ENCODE measurements around the gene TRMT10C.

Gene TRMT10C

DNA sequence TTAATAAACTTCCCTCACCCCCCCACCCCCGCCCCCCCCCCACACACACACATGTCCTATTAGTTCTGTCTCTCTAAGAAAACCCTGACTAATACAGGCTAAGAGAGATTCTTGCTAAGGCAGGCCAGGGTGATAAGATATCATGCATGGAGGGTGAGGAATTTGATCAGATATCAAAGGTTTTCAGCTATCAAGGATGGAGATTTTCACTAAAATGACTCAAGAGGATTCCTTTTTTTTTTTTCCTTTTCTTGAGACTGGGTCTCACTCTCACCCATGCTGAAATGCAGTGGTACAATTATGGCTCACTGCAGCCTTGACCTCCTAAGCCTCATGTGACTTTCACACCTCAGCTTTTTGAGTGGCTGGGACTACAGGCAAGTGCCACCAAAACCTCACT is 33.8 kb upstream of the TRMT10C start:
- H3K27ac ChIP-seq (replicated peaks; ENCODE audit: low read length) = no peak overlapping the region
- no peak overlapping the region for H2BK12ac ChIP-seq (ENCODE audit: low read length)
- H2BK120ac ChIP-seq (ENCODE audit: low read depth, low read length) = no peak overlapping the region
- H3K79me1 ChIP-seq (ENCODE audit: low read depth, low read length) = no peaks in the 10 kb centered on the region
- H3K14ac ChIP-seq (ENCODE audit: low read length) = no peak overlapping the region
- H3K23ac ChIP-seq (ENCODE audit: low read depth, low read length, poor library complexity) = no peak overlapping the region
- H3K18ac ChIP-seq (ENCODE audit: low read length) = no peak overlapping the region
- no CpG with 5 or more reads among the region's 1 CpG for WGBS, 2 donors (ENCODE audit: extremely low coverage in 2 of 2, insufficient read length in 2 of 2, insufficient replicate concordance in 1 of 2)
- no peak overlapping the region for H4K8ac ChIP-seq (ENCODE audit: low read depth, low read length)
- H3K27me3 ChIP-seq (ENCODE audit: control insufficient read depth in 3 of 3, insufficient read depth in 3 of 3, low read depth in 1 of 3, low read length in 3 of 3) = no peaks in the 10 kb centered on the region
- no peak overlapping the region for H2BK5ac ChIP-seq (ENCODE audit: low read length)
- H3K4me3 ChIP-seq (ENCODE audit: low read length in 2 of 2) = no peak overlapping the region
- H3K36me3 ChIP-seq (replicated peaks in 1 of 2; ENCODE audit: control insufficient read depth in 2 of 2, insufficient read depth in 2 of 2, low read length in 2 of 2) = no peaks in the 10 kb centered on the region
- H3K4ac ChIP-seq (ENCODE audit: low read length) = no peak overlapping the region
- H2AFZ ChIP-seq (ENCODE audit: low read length) = no peak overlapping the region
- no peak overlapping the region for H4K91ac ChIP-seq (ENCODE audit: low read depth, low read length, poor library complexity)
- H2AK5ac ChIP-seq (ENCODE audit: low read depth, low read length) = no peak overlapping the region
- no peaks in the 10 kb centered on the region for H3K4me1 ChIP-seq (ENCODE audit: control insufficient read depth in 2 of 2, insufficient read depth in 1 of 2, low read depth in 1 of 2, low read length in 2 of 2)
- no peak overlapping the region for H3K9ac ChIP-seq (ENCODE audit: low read depth, low read length, poor library complexity)
- H3K9me3 ChIP-seq (replicated peaks in 1 of 2; ENCODE audit: control insufficient read depth in 2 of 2, insufficient read depth in 1 of 2, low read depth in 1 of 2, low read length in 2 of 2) = no peaks in the 10 kb centered on the region
- H2BK15ac ChIP-seq (ENCODE audit: low read length) = no peak overlapping the region
- no peak overlapping the region for H3K4me2 ChIP-seq (ENCODE audit: insufficient read depth, low read length, poor library complexity, severe bottlenecking)
- no peak for DNase-seq (ENCODE audit: low spot score)

DNA sequence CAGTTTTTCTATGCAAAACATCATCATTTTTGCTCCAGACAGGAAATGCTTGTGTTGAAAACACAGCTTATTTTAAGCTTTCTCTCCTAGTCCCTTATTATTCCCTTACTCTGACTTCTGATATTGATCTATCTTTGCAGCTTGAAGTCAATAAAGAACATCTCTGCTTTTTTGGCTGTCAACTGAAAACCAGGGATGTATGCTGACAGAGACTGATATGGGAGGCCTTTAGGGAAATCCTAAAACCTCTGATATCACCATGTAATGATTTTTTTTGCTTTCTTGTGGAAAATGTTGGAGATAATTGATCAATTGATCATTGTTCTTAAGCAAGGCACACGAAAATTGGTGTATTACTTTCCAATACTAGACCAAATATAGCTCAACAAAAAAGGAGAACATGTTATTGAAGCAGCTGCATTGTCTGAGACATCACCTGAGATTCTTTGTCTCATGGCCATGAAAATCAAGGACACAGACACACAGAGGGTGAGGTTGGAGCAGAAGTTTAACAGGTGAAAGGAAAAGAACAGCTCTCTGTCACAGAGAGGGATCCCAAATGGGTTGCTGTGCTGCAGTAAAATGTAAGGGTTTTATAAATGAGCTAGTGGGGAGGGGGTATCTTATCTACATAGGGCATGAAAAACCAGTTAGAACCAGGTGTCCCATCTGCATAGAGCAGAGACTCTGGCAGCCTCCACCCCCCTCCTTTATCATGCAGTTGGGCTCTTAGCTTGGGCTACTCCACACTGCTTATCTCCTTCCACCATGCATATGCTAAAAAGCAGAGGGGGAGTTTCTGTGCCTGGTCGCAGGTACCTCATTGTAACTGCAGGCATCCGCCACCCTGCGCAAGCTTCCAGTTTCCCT is 31.6 kb upstream of the TRMT10C start:
- H3K4me3 ChIP-seq (ENCODE audit: low read length in 2 of 2) = no peak overlapping the region
- H2AFZ ChIP-seq (ENCODE audit: low read length) = no peak overlapping the region
- H3K27me3 ChIP-seq (ENCODE audit: control insufficient read depth in 3 of 3, insufficient read depth in 3 of 3, low read depth in 1 of 3, low read length in 3 of 3) = no peaks in the 10 kb centered on the region
- H2BK120ac ChIP-seq (ENCODE audit: low read depth, low read length) = no peak overlapping the region
- no peak overlapping the region for H2BK5ac ChIP-seq (ENCODE audit: low read length)
- H3K4me2 ChIP-seq (ENCODE audit: insufficient read depth, low read length, poor library complexity, severe bottlenecking) = no peak overlapping the region
- WGBS, 2 donors (ENCODE audit: extremely low coverage in 2 of 2, insufficient read length in 2 of 2, insufficient replicate concordance in 1 of 2) = no CpG with 5 or more reads among the region's 4 CpGs
- H2BK15ac ChIP-seq (ENCODE audit: low read length) = no peak overlapping the region
- H3K4me1 ChIP-seq (ENCODE audit: control insufficient read depth in 2 of 2, insufficient read depth in 1 of 2, low read depth in 1 of 2, low read length in 2 of 2) = no peaks in the 10 kb centered on the region
- no peak overlapping the region for H2AK5ac ChIP-seq (ENCODE audit: low read depth, low read length)
- H4K8ac ChIP-seq (ENCODE audit: low read depth, low read length) = no peak overlapping the region
- H4K91ac ChIP-seq (ENCODE audit: low read depth, low read length, poor library complexity) = no peak overlapping the region
- no peak for DNase-seq (ENCODE audit: low spot score)
- no peak overlapping the region for H2BK12ac ChIP-seq (ENCODE audit: low read length)
- H3K36me3 ChIP-seq (replicated peaks in 1 of 2; ENCODE audit: control insufficient read depth in 2 of 2, insufficient read depth in 2 of 2, low read length in 2 of 2) = no peaks in the 10 kb centered on the region
- H3K27ac ChIP-seq (replicated peaks; ENCODE audit: low read length) = no peak overlapping the region
- no peak overlapping the region for H3K4ac ChIP-seq (ENCODE audit: low read length)
- no peaks in the 10 kb centered on the region for H3K79me1 ChIP-seq (ENCODE audit: low read depth, low read length)
- no peak overlapping the region for H3K9ac ChIP-seq (ENCODE audit: low read depth, low read length, poor library complexity)
- no peak overlapping the region for H3K18ac ChIP-seq (ENCODE audit: low read length)
- no peaks in the 10 kb centered on the region for H3K9me3 ChIP-seq (replicated peaks in 1 of 2; ENCODE audit: control insufficient read depth in 2 of 2, insufficient read depth in 1 of 2, low read depth in 1 of 2, low read length in 2 of 2)
- H3K14ac ChIP-seq (ENCODE audit: low read length) = no peak overlapping the region
- no peak overlapping the region for H3K23ac ChIP-seq (ENCODE audit: low read depth, low read length, poor library complexity)

- Histone ChIP-seq H2BK5ac (ENCODE audit: low read length) (no peak overlapping the region), H4K91ac (ENCODE audit: low read depth, low read length, poor library complexity) (no peak overlapping the region), H3K4ac (ENCODE audit: low read length) (no peak overlapping the region), H3K23ac (ENCODE audit: low read depth, low read length, poor library complexity) (no peak overlapping the region), H3K27me3 (ENCODE audit: control insufficient read depth in 3 of 3, insufficient read depth in 3 of 3, low read depth in 1 of 3, low read length in 3 of 3) (no peaks in the 10 kb centered on the region), H3K27ac (replicated peaks; ENCODE audit: low read length) (no peak overlapping the region), H2BK12ac (ENCODE audit: low read length) (no peak overlapping the region), H2BK15ac (ENCODE audit: low read length) (no peak overlapping the region), H3K18ac (ENCODE audit: low read length) (no peak overlapping the region), H3K14ac (ENCODE audit: low read length) (no peak overlapping the region), H3K9me3 (replicated peaks in 1 of 2; ENCODE audit: control insufficient read depth in 2 of 2, insufficient read depth in 1 of 2, low read depth in 1 of 2, low read length in 2 of 2) (no peaks in the 10 kb centered on the region), H3K4me3 (ENCODE audit: low read length in 2 of 2) (no peak overlapping the region), H3K9ac (ENCODE audit: low read depth, low read length, poor library complexity) (no peak overlapping the region), H3K4me2 (ENCODE audit: insufficient read depth, low read length, poor library complexity, severe bottlenecking) (no peak overlapping the region), H3K4me1 (ENCODE audit: control insufficient read depth in 2 of 2, insufficient read depth in 1 of 2, low read depth in 1 of 2, low read length in 2 of 2) (no peaks in the 10 kb centered on the region), H4K8ac (ENCODE audit: low read depth, low read length) (no peak overlapping the region), H2AFZ (ENCODE audit: low read length) (no peak overlapping the region), H2AK5ac (ENCODE audit: low read depth, low read length) (no peak overlapping the region), H3K36me3 (replicated peaks in 1 of 2; ENCODE audit: control insufficient read depth in 2 of 2, insufficient read depth in 2 of 2, low read length in 2 of 2) (no peaks in the 10 kb centered on the region), H2BK120ac (ENCODE audit: low read depth, low read length) (no peak overlapping the region), H3K79me1 (ENCODE audit: low read depth, low read length) (no peaks in the 10 kb centered on the region)
- no peak for DNase-seq (ENCODE audit: low spot score)
- WGBS, 2 donors (ENCODE audit: extremely low coverage in 2 of 2, insufficient read length in 2 of 2, insufficient replicate concordance in 1 of 2) = no CpG with 5 or more reads among the region's 2 CpGs
These were observed 31.0 kb upstream of the TRMT10C start for GRCh38 chr3:101530686-101531047.

DNA sequence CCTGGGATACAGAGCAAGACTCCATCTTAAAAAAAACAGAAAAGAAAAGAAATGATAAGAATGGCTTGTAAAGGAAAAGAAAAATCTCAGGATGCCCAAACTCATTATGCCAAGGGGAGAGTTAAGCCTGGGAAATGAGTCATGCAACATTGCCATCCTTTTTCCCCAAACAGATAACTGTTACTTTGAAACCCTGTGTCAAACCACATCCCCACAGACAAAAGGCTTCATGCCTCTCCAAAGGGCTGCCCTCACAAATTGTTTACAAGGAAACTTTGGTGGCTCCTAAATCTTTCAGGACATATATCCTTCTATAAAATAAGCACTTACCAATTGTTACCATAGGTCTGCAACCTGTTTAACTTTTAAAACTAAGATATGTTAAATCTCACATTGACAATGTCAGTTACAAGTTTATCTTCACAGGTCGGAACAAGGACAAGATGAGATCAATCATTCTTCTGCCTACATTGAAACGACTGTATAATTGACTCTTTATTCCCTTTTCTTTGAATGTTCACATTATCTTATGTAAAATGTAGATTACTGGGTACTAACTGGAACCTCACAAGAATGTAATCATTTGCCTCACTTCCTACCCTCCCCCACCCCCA is 30.1 kb upstream of the TRMT10C start:
- H2BK12ac ChIP-seq (ENCODE audit: low read length) = no peak overlapping the region
- no peaks in the 10 kb centered on the region for H3K9me3 ChIP-seq (replicated peaks in 1 of 2; ENCODE audit: control insufficient read depth in 2 of 2, insufficient read depth in 1 of 2, low read depth in 1 of 2, low read length in 2 of 2)
- no peak overlapping the region for H4K8ac ChIP-seq (ENCODE audit: low read depth, low read length)
- no peak for DNase-seq (ENCODE audit: low spot score)
- H2BK5ac ChIP-seq (ENCODE audit: low read length) = no peak overlapping the region
- no CpG with 5 or more reads among the region's 2 CpGs for WGBS, 2 donors (ENCODE audit: extremely low coverage in 2 of 2, insufficient read length in 2 of 2, insufficient replicate concordance in 1 of 2)
- H3K23ac ChIP-seq (ENCODE audit: low read depth, low read length, poor library complexity) = no peak overlapping the region
- no peak overlapping the region for H3K4ac ChIP-seq (ENCODE audit: low read length)
- peak overlapping the region; percentile 62 for H2AFZ ChIP-seq (ENCODE audit: low read length)
- no peak overlapping the region for H2BK120ac ChIP-seq (ENCODE audit: low read depth, low read length)
- no peaks in the 10 kb centered on the region for H3K4me1 ChIP-seq (ENCODE audit: control insufficient read depth in 2 of 2, insufficient read depth in 1 of 2, low read depth in 1 of 2, low read length in 2 of 2)
- no peaks in the 10 kb centered on the region for H3K27me3 ChIP-seq (ENCODE audit: control insufficient read depth in 3 of 3, insufficient read depth in 3 of 3, low read depth in 1 of 3, low read length in 3 of 3)
- no peaks in the 10 kb centered on the region for H3K36me3 ChIP-seq (replicated peaks in 1 of 2; ENCODE audit: control insufficient read depth in 2 of 2, insufficient read depth in 2 of 2, low read length in 2 of 2)
- no peak overlapping the region for H2BK15ac ChIP-seq (ENCODE audit: low read length)
- no peak overlapping the region for H3K14ac ChIP-seq (ENCODE audit: low read length)
- no peak overlapping the region for H3K18ac ChIP-seq (ENCODE audit: low read length)
- no peak overlapping the region for H3K9ac ChIP-seq (ENCODE audit: low read depth, low read length, poor library complexity)
- no peak overlapping the region for H3K4me3 ChIP-seq (ENCODE audit: low read length in 2 of 2)
- no peak overlapping the region for H3K4me2 ChIP-seq (ENCODE audit: insufficient read depth, low read length, poor library complexity, severe bottlenecking)
- no peak overlapping the region for H3K27ac ChIP-seq (replicated peaks; ENCODE audit: low read length)
- H2AK5ac ChIP-seq (ENCODE audit: low read depth, low read length) = no peak overlapping the region
- no peaks in the 10 kb centered on the region for H3K79me1 ChIP-seq (ENCODE audit: low read depth, low read length)
- no peak overlapping the region for H4K91ac ChIP-seq (ENCODE audit: low read depth, low read length, poor library complexity)

Measured in neuronal stem cell (in vitro differentiated cells).